ENCODE data around the gene SIT1. TPM values are rescaled to one million over a fixed set of nuclear protein-coding genes. Genes with fewer than 3 reads are reported as not detected.

The SIT1 gene
- polyA plus RNA-seq, 3 donors, result 0.27 to 0.36 TPM; not detected in 1

- H4K20me1 ChIP-seq (ENCODE audit: insufficient read depth, low read length), result no peaks in the 10 kb centered on the region
- no peak overlapping the region for H3K4me3 ChIP-seq (replicated peaks in 1 of 3; ENCODE audit: low read depth in 2 of 3, low read length in 3 of 3)
- peaks cover 15 to 17% of the 10 kb centered on the region in 2 donors for H3K36me3 Mint-ChIP-seq
- no peaks in the 10 kb centered on the region for H3K9me3 Mint-ChIP-seq
- WGBS (ENCODE audit: insufficient coverage), result 77% methylated on average over 11 of the region's 17 CpGs
- peaks cover 10 to 14% of the 10 kb centered on the region in 2 donors for H3K36me3 ChIP-seq (replicated peaks in 1 of 2; ENCODE audit: control insufficient read depth in 1 of 2, insufficient read depth in 2 of 2, low read length in 2 of 2)
- H3K79me2 ChIP-seq (ENCODE audit: insufficient read depth, low read length), result peaks cover 10% of the 10 kb centered on the region
- H2AFZ ChIP-seq (ENCODE audit: insufficient read depth, low read depth, low read length, poor library complexity, severe bottlenecking), result no peak overlapping the region
- no peak overlapping the region for H3K4me2 ChIP-seq (replicated peaks; ENCODE audit: extremely low read depth, low read length, poor library complexity, severe bottlenecking)
- intact Hi-C loops (cut with micrococcal nuclease), result loop anchor here (5.0 kb wide), 5 partner anchors 41 to 544 kb away; partner anchors contain the start of genes CREB3 (in 1 of the 2), TESK1 (in 1 of the 2) and TLN1 (in 1 of the 2)
- peak overlapping the region in 3 of 7 donors; percentile 21 to 97 (median 95) for H3K27ac Mint-ChIP-seq
- no peak overlapping the region for H3K9ac ChIP-seq (ENCODE audit: insufficient read depth, low read length, poor library complexity, severe bottlenecking)
- H3K4me3 Mint-ChIP-seq, result no peak overlapping the region
- H3K4me1 Mint-ChIP-seq, result peaks cover 35% of the 10 kb centered on the region
- H3K27me3 Mint-ChIP-seq (ENCODE audit: low read depth in 3 of 3), result peaks cover 0 to 8% (median 5%) of the 10 kb centered on the region in 3 donors
- H3K27ac ChIP-seq (ENCODE audit: low read depth in 1 of 2, low read length in 2 of 2), result no peak overlapping the region
- H3K27me3 ChIP-seq (ENCODE audit: control insufficient read depth in 2 of 2, insufficient read depth in 2 of 2, low read length in 2 of 2), result no peaks in the 10 kb centered on the region
- no peak for DNase-seq
- no peaks in the 10 kb centered on the region for H3K9me3 ChIP-seq (replicated peaks in 1 of 2; ENCODE audit: control insufficient read depth in 1 of 2, insufficient read depth in 1 of 2, low read length in 2 of 2)
- peaks cover 36 to 41% of the 10 kb centered on the region in 2 donors for H3K4me1 ChIP-seq (ENCODE audit: control insufficient read depth in 1 of 2, insufficient read depth in 2 of 2, low read length in 2 of 2)
- no peak for TF ChIP-seq CTCF (IDR thresholded peaks at IDR 0.05)
Measured at GRCh38 chr9:35656348-35656747, 5.6 kb upstream of the SIT1 start.

- Histone ChIP-seq H3K27me3 (ENCODE audit: control insufficient read depth in 2 of 2, insufficient read depth in 2 of 2, low read length in 2 of 2) (no peaks in the 10 kb centered on the region), H3K36me3 (replicated peaks in 1 of 2; ENCODE audit: control insufficient read depth in 1 of 2, insufficient read depth in 2 of 2, low read length in 2 of 2) (no peaks in the 10 kb centered on the region), H3K4me1 (ENCODE audit: control insufficient read depth in 1 of 2, insufficient read depth in 2 of 2, low read length in 2 of 2) (peaks cover 40 to 52% of the 10 kb centered on the region in 2 donors), H4K20me1 (ENCODE audit: insufficient read depth, low read length) (no peaks in the 10 kb centered on the region), H3K4me2 (replicated peaks; ENCODE audit: extremely low read depth, low read length, poor library complexity, severe bottlenecking) (no peak overlapping the region), H3K4me3 (replicated peaks in 1 of 3; ENCODE audit: low read depth in 2 of 3, low read length in 3 of 3) (no peak overlapping the region), H3K79me2 (ENCODE audit: insufficient read depth, low read length) (no peaks in the 10 kb centered on the region), H3K9ac (ENCODE audit: insufficient read depth, low read length, poor library complexity, severe bottlenecking) (no peak overlapping the region), H3K27ac (ENCODE audit: low read depth in 1 of 2, low read length in 2 of 2) (no peak overlapping the region), H2AFZ (ENCODE audit: insufficient read depth, low read depth, low read length, poor library complexity, severe bottlenecking) (no peak overlapping the region), H3K9me3 (replicated peaks in 1 of 2; ENCODE audit: control insufficient read depth in 1 of 2, insufficient read depth in 1 of 2, low read length in 2 of 2) (no peaks in the 10 kb centered on the region)
- intact Hi-C loops (cut with micrococcal nuclease), result no loop called here
- Mint-ChIP-seq H3K36me3 (no peaks in the 10 kb centered on the region), H3K4me3 (no peak overlapping the region), H3K9me3 (no peaks in the 10 kb centered on the region), H3K27ac (no peak overlapping the region), H3K4me1 (peaks cover 34% of the 10 kb centered on the region), H3K27me3 (ENCODE audit: low read depth in 3 of 3) (peaks cover 0 to 7% (median 6%) of the 10 kb centered on the region in 3 donors)
- TF ChIP-seq CTCF (IDR thresholded peaks at IDR 0.05), result no peak
- no peak for DNase-seq
- 86% methylated on average over 1 of the region's 2 CpGs for WGBS (ENCODE audit: insufficient coverage)
Measured at GRCh38 chr9:35653611-35654010, 2.9 kb upstream of the SIT1 start.
